Osteocyte (in vitro differentiated cells): ENCODE data around the gene NAPEPLD. TPM values are rescaled to one million over a fixed set of nuclear protein-coding genes. Genes with fewer than 3 reads are reported as not detected.

Experiments used
- total RNA-seq: library from RNA; stranded (reverse); gene quantifications from 2 replicates; pipeline ENCODE4 v1.2.1, GENCODE V29; 2021

The NAPEPLD gene
- total RNA-seq, 1 donor from 2014 or later = 11.6 TPM

Other genes with a start within 250 kb of the NAPEPLD start
- gene LRRC17, start 236.1 kb downstream of the NAPEPLD start, total RNA-seq = 12.4 and 12.5 TPM in 2 replicates
- 0.83 and 0.97 TPM in 2 replicates for gene FBXL13, start 74.3 kb downstream of the NAPEPLD start, total RNA-seq
- 28.5 and 29.3 TPM in 2 replicates for gene ARMC10, start 74.0 kb downstream of the NAPEPLD start, total RNA-seq
- 52.7 and 53.0 TPM in 2 replicates for gene PMPCB, start 148.3 kb upstream of the NAPEPLD start, total RNA-seq
- gene DNAJC2, start 195.7 kb upstream of the NAPEPLD start, total RNA-seq = 20.7 and 21.2 TPM in 2 replicates
- gene PSMC2, start 198.5 kb upstream of the NAPEPLD start, total RNA-seq = 130 and 135 TPM in 2 replicates